TTC549 (cell line): ENCODE data around the gene ZNF134.

Experiments
- FAIRE-seq: peaks from 2 replicates; lab custom pipeline; 2012; peaks lifted over from hg19 to GRCh38; lab: Jason Lieb, UNC

ZNF134 gene

DNA sequence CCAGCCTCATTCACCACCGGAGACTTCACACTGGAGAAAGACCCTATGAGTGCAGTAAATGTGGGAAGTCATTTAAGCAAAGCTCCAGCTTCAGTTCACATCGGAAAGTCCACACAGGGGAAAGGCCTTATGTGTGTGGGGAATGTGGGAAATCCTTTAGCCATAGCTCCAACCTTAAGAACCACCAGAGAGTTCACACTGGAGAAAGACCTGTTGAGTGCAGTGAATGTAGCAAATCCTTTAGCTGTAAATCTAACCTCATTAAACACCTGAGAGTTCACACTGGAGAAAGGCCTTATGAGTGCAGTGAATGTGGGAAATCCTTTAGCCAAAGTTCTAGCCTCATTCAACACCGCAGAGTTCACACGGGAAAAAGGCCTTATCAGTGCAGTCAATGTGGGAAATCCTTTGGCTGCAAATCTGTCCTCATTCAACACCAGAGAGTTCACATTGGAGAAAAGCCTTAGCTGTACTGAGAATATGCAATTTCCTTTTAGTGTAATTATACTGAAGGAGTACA lies 27.7 kb downstream of the ZNF134 start:
- FAIRE-seq: no peak

DNA sequence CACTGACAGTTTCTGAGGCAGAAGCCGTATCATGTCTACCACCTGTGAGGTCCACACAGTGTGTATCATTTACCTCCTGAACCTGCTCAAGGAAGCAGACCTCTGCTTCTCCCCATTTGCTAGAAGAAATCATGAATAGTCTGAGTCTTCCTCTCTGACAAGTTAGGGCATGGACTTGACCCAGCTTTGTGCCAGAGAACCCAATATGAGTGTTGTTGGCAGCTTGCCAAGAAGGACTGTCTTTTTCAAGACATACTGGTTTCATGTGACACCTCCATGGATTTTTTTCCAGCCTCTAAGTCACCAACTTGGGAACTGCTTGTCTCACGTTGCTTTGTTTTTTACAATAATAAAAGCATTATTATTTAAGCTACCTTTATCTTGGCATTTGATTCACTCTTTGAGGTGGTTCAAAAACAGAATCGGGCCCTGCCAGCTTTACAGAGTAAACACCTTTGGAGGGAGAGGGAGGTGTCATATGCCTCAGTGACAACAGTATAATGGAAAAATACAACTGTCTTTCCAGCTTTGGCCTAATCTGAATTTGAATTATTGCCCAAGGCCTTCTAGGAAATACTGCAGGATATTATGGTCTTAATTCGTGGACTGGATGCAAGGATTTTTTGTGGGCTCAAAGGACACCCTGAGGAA lies 28.5 kb downstream of the ZNF134 start:
- no peak for FAIRE-seq

DNA sequence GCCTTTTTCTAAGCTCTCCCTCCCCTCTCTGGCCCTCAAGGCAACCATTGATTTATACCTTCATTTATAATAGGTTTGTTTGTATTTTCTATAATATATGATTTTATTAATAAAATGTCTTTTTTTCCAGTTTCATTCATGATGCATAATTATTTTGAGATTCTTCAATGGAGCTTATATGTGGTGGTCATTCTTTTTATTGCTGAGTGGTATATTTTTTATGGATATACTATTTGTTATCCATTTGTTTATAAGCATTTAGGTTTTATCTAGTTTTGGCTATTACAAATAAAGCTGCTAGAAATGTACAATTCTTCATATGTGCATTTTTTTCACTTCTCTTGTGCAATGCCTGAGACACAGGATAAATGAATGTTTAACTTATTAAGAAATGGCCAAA lies 29.7 kb downstream of the ZNF134 start:
- FAIRE-seq: no peak

GRCh38 chr19:57648331-57649003 lies 34.4 kb downstream of the ZNF134 start:
- FAIRE-seq: no peak

DNA sequence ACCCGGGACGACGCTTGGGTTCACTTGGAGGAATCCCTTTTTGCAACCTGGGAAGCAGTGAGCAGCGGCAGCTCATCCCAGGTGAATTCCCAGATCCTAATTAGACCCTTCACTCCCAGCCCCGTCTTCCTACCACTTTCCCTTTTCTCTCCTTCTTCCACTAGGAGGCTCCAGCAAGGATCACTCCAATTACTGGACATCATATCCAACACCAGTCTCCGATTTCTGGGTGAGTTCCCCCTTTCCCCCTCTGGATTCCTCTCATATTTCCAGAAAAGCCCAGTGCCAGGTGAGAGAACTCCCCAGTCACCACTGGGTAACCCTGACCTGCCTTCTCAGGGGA lies 37.6 kb downstream of the ZNF134 start:
- no peak for FAIRE-seq

DNA sequence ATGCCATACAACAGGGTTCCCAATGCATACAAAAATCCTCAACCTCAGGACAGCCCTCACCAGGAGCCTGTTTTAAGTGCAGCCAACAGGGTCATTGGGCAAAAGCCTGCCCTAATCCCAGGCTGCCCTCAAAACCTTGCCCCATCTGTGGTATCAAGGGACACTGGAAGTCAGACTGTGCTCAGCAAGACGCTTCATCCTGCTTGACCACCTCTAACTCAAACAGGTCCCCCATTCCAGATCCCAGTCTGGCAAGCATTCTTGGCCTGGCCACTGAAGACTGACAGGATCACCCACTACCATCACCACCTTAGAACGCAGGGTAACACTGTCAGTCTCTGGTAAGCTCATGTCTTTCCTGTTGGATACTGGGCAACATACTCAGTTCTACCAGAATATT lies 39.6 kb downstream of the ZNF134 start:
- FAIRE-seq: no peak

GRCh38 chr19:57655443-57655842 lies 41.4 kb downstream of the ZNF134 start:
- FAIRE-seq: no peak

GRCh38 chr19:57656346-57656745 lies 42.3 kb downstream of the ZNF134 start:
- FAIRE-seq: no peak

- FAIRE-seq: no peak
Observed at GRCh38 chr19:57664269-57665127, 50.5 kb downstream of the ZNF134 start.

DNA sequence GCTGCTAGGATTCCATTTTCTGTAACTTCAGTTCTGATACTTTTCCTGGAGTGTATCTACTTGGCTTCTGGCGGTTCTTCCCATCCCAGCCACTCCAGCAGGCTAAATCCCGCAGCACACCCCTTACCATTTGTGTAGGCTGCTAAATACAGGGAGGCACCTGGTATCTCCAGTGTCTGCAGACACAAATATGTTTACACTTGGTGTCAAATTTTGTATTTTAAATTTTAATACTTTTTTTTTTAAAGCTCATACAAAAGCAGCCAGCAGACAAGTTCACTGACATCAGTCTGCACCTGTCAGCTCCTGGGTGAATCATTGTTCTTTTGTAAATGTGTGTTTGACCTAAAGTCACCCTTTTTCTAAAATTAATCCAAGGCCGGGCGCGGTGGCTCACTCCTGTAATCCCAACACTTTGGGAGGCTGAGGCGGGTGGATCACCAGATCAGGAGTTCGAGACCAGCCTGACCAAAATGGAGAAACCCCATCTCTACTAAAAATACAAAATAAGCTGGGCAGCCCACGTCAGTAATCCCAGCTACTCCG lies 51.3 kb downstream of the ZNF134 start:
- no peak for FAIRE-seq

GRCh38 chr19:57667228-57667627 lies 53.2 kb downstream of the ZNF134 start:
- FAIRE-seq: no peak

GRCh38 chr19:57668635-57669034 lies 54.6 kb downstream of the ZNF134 start, which contains the start of gene ZSCAN4:
ZSCAN4 (plus strand) TSS chr19:57668935; CDS start chr19:57676146, 7,211 bp downstream.
- FAIRE-seq: no peak

- FAIRE-seq: no peak
Observed at GRCh38 chr19:57671124-57671895, 57.3 kb downstream of the ZNF134 start.

DNA sequence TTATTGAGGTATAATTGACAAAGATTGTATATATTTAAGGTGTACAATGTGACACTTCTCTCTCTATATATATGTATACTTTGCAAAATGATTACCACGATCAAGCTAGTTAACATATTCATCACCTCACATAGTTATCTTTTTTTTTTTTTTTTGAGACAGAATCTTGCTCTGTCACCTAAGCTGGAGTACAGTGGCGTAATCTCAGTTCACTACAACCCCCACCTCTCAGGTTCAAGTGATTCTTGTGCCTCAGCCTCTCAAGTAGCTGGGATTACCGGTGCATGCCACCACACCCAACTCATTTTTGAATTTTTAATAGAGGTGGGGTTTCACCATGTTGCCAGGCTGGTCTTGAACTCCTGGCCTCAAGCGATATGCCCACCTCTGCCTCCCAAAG lies 58.4 kb downstream of the ZNF134 start:
- FAIRE-seq: no peak
